Left kidney (tissue), 2 donors: ENCODE results near the gene RNF145. TPM values are rescaled to one million over a fixed set of nuclear protein-coding genes. Genes with fewer than 3 reads are reported as not detected.

ENCODE experiments used
- DNase-seq: peaks from one replicate; pipeline ENCODE4 v3.0.0-alpha.2; 2013
- polyA plus RNA-seq: library from polyadenylated mRNA; unstranded; fragments of 120-200 nt; gene quantifications from one replicate; pipeline ENCODE4 v1.2.1, GENCODE V29; 2013; ENCODE audit not compliant: insufficient read length

The RNF145 gene
- polyA plus RNA-seq, 1 donor = 114 TPM

- no peak for DNase-seq
Measured at GRCh38 chr5:159113405-159113804, 95.9 kb downstream of the RNF145 start.

GRCh38 chr5:159112436-159112835 lies 96.9 kb downstream of the RNF145 start:
- DNase-seq = no peak

Other genes with a start within 250 kb of the RNF145 start
- 20.5 TPM for gene EBF1, start 109.6 kb downstream of the RNF145 start, polyA plus RNA-seq
- 53.3 TPM for gene UBLCP1, start 53.7 kb upstream of the RNF145 start, polyA plus RNA-seq
- 0.07 TPM for gene IL12B, start 120.9 kb upstream of the RNF145 start, polyA plus RNA-seq